C4-2B (cell line): ENCODE measurements around the gene LPAR2.

Source experiments
- H3K27ac ChIP-seq: fragments of 450-650 bp; 2 replicates; pipeline ENCODE4 v1.5.1; 2017
- CTCF ChIP-seq: fragments of 450-650 bp; conservative IDR thresholded peaks from 2 replicates; pipeline ENCODE4 v1.5.1; 2017; ENCODE audit warnings: mild to moderate bottlenecking
- ZFX ChIP-seq: fragments of 450-650 bp; IDR thresholded peaks from 2 replicates; pipeline ENCODE4 v1.6.1; 2017

LPAR2 gene

GRCh38 chr19:19618219-19619051, 9.6 kb downstream of the LPAR2 start, which contains the start of gene PBX4:
TSS of gene PBX4 (minus strand) at chr19:19618687. CDS start at chr19:19618629, 58 bp downstream.
- TF ChIP-seq CTCF = no peak
- peak; percentile 40; the same call in 1 of the 2 replicates for TF ChIP-seq ZFX

GRCh38 chr19:19615086-19615485, 12.9 kb downstream of the LPAR2 start:
- H3K27ac ChIP-seq = no peak overlapping the region
- TF ChIP-seq ZFX = no peak
- TF ChIP-seq CTCF = no peak

More at GRCh38 chr19:19618219-19619051, 9.6 kb downstream of the LPAR2 start, which contains the start of gene PBX4:
- peak within 1 kb of the TSS; percentile 64 for H3K27ac ChIP-seq

- no peak overlapping the region for H3K27ac ChIP-seq
- TF ChIP-seq CTCF (no peak), ZFX (no peak)
Measured at GRCh38 chr19:19613506-19613905, 14.5 kb downstream of the LPAR2 start.

GRCh38 chr19:19610376-19611202, 17.4 kb downstream of the LPAR2 start:
- H3K27ac ChIP-seq = no peak overlapping the region
- no peak for TF ChIP-seq ZFX

- peak overlapping the region; percentile 13; the same call in 1 of the 2 replicates for H3K27ac ChIP-seq
Measured at GRCh38 chr19:19606686-19607085, 21.3 kb downstream of the LPAR2 start.

GRCh38 chr19:19606021-19606420, 22.0 kb downstream of the LPAR2 start:
- TF ChIP-seq ZFX (no peak), CTCF (no peak)
- peak overlapping the region; percentile 13; the same call in 1 of the 2 replicates for H3K27ac ChIP-seq

- no peak for TF ChIP-seq CTCF
- no peak for TF ChIP-seq ZFX
- H3K27ac ChIP-seq = no peak overlapping the region
Measured at GRCh38 chr19:19602713-19603324, 25.2 kb downstream of the LPAR2 start.
